ENCODE data around the gene TRIM47.

TRIM47 gene

GRCh38 chr17:75892556-75893224 is 14.3 kb upstream of the TRIM47 start:
- TF ChIP-seq, protein P1, sequence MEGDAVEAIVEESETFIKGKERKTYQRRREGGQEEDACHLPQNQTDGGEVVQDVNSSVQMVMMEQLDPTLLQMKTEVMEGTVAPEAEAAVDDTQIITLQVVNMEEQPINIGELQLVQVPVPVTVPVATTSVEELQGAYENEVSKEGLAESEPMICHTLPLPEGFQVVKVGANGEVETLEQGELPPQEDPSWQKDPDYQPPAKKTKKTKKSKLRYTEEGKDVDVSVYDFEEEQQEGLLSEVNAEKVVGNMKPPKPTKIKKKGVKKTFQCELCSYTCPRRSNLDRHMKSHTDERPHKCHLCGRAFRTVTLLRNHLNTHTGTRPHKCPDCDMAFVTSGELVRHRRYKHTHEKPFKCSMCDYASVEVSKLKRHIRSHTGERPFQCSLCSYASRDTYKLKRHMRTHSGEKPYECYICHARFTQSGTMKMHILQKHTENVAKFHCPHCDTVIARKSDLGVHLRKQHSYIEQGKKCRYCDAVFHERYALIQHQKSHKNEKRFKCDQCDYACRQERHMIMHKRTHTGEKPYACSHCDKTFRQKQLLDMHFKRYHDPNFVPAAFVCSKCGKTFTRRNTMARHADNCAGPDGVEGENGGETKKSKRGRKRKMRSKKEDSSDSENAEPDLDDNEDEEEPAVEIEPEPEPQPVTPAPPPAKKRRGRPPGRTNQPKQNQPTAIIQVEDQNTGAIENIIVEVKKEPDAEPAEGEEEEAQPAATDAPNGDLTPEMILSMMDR (IDR thresholded peaks at IDR 0.05) = no peak

GRCh38 chr17:75891605-75892555 is 13.5 kb upstream of the TRIM47 start:
- TF ChIP-seq, protein P1 (IDR thresholded peaks at IDR 0.05) = no peak

DNA sequence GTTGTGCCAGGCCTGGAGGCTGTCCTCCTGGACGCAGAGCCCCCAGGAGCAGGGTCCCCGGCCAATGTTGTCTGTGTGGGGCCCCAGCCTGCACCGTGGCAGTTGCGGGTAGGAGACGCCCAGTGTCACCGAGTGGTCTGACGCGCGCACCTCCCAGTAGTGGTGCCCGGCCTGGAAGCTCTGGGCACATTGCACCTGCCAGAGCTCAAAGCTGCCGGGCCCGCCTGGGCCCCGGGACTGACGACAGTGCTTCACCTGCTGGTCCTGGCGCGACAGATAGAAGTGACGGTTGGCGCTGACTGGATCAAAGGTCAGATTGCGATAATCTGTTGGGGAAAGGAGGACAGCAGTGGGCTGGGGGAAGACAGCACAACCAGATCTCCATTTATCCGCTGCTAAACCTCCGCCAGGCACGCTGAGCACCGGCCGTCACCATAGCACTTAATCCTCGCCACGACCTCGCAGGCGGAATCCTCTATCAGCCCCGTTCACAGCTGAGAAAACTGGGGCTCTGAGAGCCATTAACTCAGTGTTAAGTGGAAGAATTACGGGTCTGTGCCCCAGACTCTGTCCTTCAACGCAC is 12.7 kb upstream of the TRIM47 start:
- TF ChIP-seq, protein P1 (IDR thresholded peaks at IDR 0.05) = no peak

- TF ChIP-seq, protein P1 (IDR thresholded peaks at IDR 0.05) = no peak
Observed at GRCh38 chr17:75889454-75889853, 11.1 kb upstream of the TRIM47 start.

DNA sequence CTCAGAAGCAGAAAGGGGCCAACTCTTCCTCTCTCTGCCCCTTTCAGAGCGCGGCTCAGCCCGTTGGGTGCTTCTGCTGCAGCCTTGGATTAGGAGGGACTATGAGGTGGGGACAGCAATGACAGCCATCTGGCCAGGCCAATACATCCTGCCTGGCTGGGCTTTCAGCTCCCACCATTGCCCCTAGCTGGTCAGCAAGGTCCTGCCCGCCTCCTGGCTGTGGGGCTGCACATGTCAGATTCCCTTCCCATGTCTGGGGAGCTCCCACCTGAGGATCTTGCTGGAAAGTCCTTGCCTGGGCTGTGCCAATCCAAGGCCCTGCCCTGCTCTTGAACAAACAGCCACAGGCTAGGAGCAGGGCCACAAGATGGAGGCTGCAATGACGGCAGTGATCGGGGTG is 10.1 kb upstream of the TRIM47 start:
- TF ChIP-seq, protein P1 (IDR thresholded peaks at IDR 0.05) = no peak

- TF ChIP-seq, protein P1 (IDR thresholded peaks at IDR 0.05) = no peak
Observed at GRCh38 chr17:75885431-75885830, 7.0 kb upstream of the TRIM47 start.

GRCh38 chr17:75881678-75882454 is 3.5 kb upstream of the TRIM47 start:
- TF ChIP-seq, protein P1 (IDR thresholded peaks at IDR 0.05) = no peak

Data from LNCAP (cell line).